Right forelimb (tissue), 1 donor: ENCODE data around the gene ADAM10.

ENCODE experiments used
- DNase-seq: peaks from one replicate; pipeline ENCODE4 v3.0.0-alpha.2; 2018

Gene ADAM10

GRCh38 chr15:58752716-58753115, 3.2 kb upstream of the ADAM10 start:
- DNase-seq, result no peak

- peak; percentile 75 for DNase-seq
These were observed 515 bp downstream of the ADAM10 start for GRCh38 chr15:58748852-58749531.

GRCh38 chr15:58748040-58748851, 1.3 kb downstream of the ADAM10 start:
- no peak for DNase-seq

DNA sequence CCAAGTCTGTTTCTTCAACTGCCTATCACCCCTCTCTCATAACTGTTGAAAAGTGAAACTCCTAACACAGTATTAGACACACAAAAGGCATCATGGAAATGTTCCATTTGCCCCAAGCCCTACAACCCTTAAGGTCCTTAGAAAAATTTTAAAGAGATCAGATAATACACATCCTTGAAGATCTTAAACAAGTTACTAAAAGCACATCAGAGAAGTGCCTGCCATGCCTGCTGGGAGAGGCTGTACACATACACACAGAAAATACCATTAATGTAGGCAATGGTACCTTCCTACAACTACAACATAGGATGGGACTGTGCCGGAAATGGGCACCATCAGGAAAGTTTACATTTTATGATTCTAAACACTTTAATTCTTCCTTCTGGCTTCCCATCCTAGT, 3.3 kb downstream of the ADAM10 start:
- DNase-seq, result no peak

GRCh38 chr15:58742819-58743502, 6.5 kb downstream of the ADAM10 start:
- no peak for DNase-seq

- DNase-seq, result no peak
These were observed 7.3 kb downstream of the ADAM10 start for GRCh38 chr15:58742022-58742813.

- no peak for DNase-seq
These were observed 8.5 kb downstream of the ADAM10 start for GRCh38 chr15:58741032-58741431.

DNA sequence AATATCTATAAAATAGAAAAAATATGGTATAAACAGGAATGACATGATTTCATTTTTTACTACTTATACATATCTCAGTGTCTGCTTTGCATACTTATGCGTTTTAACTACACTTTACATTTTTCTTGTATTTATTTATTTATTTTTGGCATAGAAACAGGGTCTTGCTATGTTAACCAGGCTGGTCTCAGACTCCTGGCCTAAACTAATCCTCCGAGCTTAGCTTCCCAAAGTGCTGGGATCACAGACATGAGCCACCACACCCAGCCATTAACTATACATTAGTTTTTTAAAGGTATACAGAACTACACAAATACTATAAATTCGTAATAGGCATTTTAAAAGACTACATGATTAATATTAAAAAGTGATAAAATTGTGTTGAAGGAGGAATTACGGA, 9.1 kb downstream of the ADAM10 start:
- no peak for DNase-seq

- no peak for DNase-seq
These were observed 11.3 kb downstream of the ADAM10 start for GRCh38 chr15:58738046-58738707.

DNA sequence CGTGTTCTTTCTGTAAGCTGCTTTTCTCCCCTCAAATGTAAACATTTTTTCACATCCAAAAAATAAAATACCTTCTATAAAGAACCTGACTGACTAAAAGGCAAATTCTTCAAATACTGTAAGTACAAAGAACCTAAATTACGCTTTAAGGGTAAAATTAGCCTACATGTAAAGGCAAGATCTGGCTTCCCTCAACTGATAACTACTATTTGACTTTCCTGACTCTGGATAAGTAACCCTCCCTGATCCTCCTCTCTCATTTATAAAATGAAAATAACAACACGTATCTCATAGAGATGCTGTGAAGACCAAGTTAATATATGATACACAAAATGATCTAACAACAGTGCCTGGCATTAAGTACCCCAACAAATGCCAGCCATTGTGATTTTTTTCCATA, 12.2 kb downstream of the ADAM10 start:
- no peak for DNase-seq

DNA sequence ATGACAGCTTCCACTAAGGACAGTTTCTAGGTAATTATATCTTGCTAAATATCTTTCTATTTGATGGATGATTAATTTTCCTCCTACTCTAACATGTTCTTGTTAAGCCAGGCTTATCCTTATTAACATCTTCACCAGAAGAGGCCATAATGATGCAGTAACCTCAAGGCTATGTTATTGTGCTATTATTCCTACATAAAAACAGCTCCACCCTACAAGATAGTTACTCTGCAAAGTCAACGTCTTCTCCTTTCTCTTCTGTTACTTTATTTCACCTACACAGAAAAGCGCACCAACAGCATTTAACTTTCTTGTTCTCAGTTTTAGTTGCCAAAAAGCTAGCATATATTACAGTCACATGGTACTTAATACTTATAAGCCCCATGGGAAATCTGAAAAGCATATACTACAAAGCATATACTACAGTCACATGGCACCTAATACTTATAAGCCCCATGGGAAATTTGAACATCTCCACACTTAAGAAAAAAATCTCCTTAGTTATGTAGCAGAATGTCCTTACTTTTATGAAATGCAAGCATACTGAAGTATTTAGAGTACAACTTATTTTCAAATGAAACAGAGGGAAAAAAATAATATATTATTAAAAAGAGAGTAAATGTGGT, 13.4 kb downstream of the ADAM10 start:
- no peak for DNase-seq

DNA sequence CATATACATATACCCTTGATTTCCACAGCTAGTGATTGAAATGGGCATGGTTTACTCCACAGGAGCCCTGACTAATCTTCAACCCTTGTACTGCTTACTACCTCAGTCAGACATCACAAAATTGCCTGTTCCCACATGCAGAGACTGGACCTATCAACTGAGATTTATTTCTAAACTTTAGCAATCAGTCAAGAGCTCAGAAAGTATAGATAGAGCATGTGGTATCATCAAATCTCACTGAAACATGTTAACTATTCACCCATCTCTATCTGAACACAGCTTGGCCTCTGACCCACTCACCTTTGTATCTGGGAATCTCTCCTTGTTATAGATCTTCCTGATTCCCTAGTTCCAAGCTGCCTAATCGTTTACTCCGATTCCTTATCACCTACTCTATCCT, 14.6 kb downstream of the ADAM10 start:
- DNase-seq, result no peak

GRCh38 chr15:58732625-58733363, 16.7 kb downstream of the ADAM10 start:
- DNase-seq, result no peak

- DNase-seq, result no peak
These were observed 17.6 kb downstream of the ADAM10 start for GRCh38 chr15:58731756-58732535.

GRCh38 chr15:58726867-58727266, 22.6 kb downstream of the ADAM10 start:
- no peak for DNase-seq

DNA sequence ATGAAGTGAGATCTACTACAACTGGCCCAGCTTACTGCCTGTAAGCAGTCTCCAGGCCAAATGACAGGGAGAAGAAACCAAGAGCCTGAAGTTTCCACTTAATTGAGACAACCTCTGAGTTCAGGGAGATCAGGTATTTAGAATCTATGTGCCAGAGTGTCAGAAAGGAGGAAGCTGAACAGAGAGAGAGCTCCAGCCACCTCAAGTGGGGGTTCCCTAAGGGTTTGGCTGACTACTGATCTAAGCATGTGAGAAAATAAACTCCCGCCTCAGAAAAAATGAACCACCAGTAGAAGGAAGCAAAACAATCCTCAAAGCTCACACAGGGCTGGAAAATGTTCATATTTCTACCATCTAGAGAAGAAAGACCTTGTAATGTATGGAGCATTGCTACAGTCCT, 25.0 kb downstream of the ADAM10 start:
- DNase-seq, result no peak

DNA sequence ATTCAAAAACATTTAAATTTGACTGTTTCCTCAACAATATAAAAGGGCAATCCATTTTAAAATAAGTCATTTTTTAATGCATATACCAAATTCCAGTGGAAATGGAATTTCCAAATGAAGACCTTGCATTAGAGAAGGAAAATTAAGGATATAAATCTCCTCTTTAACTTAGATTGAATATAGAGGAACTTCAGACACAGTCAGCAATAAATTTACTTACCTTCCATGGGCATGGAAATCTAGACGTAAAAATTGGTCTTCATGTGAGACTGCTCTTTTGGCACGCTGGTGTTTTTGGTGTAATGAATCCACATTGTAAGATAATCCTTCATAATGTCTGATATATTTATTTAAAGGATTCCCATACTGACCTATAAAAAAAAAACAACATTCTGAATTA, 32.1 kb downstream of the ADAM10 start:
- no peak for DNase-seq

DNA sequence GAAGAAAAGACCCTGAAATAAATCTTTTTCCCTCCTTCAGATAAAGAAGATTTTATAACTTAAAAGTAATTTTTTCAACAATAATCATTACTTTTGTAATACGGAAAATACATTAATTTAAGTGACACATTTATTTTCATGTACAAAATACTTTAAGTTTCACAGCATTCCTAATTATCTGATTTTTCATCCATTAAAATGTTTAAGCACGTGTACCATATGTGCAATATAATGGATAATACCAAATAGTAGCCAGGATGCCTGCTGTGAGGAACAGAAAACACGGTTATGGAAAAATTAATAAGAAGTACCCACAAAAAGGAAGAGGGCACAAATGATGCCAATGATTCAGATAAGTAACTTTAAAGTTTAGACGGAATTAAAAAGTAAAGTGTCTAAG, 33.5 kb downstream of the ADAM10 start:
- no peak for DNase-seq

DNA sequence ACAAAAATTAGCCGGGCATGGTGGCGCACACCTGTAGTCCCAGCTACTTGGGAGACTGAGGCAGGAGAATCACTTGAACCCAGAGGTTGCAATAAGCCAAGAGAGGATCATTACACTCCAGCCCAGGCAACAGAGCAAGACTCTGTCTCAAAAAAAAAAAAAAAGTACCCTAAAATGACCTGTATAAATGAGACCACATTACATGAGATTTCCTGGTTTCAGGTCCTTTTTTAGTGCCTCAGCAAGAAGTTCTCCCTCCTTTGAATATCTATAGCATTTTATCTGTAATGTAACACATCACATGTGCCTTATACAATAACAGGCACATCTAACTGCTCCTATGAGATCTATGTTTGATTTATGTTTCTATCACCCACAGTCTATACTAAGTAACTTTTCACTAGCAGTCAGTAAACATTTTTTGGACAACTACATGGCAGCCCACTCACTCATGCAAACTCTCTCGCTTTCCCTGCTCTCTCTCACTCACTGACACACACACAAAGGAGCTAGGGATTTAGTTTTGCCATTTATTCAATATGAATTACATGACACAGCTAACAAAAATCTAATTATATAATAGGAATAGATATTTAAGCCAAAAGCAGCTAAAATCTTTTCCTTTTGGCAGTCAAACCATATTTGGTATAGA, 34.1 kb downstream of the ADAM10 start:
- DNase-seq, result no peak

DNA sequence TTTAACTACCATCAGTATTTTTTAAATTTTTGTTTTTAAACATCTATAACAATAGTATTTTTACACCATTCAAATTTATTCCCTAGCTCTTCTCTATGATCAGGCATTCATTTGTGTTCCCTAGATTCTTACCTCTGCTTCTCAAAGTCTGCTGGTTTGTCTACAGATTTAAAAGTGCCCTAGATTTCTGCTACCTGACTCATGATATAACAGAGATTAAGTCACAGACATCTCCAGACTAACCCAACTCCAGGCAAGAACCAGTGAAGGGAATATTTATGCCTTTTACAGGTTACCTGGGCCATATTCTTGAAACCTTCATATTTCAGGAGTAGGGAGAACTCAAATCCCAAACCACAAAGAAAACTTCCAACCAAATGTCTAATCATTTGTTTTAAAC, 38.8 kb downstream of the ADAM10 start:
- DNase-seq, result no peak
